Nephron progenitor cell (in vitro differentiated cells): ENCODE measurements around the gene CNTN5.

Source experiments
- DNase-seq: peaks from one replicate; pipeline ENCODE4 v3.0.0; 2021
- H3K27ac Mint-ChIP-seq: 2 replicates; pipeline ENCODE4 v1.8.0; 2021; ENCODE audit warnings: mild to moderate bottlenecking, moderate library complexity, mixed read lengths
- H3K27me3 Mint-ChIP-seq: 2 replicates; pipeline ENCODE4 v1.8.0; 2021; ENCODE audit warnings: mild to moderate bottlenecking, low read depth, mixed read lengths; ENCODE audit not compliant: poor library complexity
- H3K36me3 Mint-ChIP-seq: 2 replicates; pipeline ENCODE4 v1.8.0; 2021; ENCODE audit warnings: low read depth, mixed read lengths
- H3K4me1 Mint-ChIP-seq: 2 replicates; pipeline ENCODE4 v1.8.0; 2021; ENCODE audit warnings: mixed read lengths
- H3K4me3 Mint-ChIP-seq: 2 replicates; pipeline ENCODE4 v1.8.0; 2021; ENCODE audit warnings: mild to moderate bottlenecking, moderate library complexity, mixed read lengths
- H3K9me3 Mint-ChIP-seq: 2 replicates; pipeline ENCODE4 v1.8.0; 2021; ENCODE audit warnings: mild to moderate bottlenecking, moderate library complexity, mixed read lengths
- TF ChIP-seq, protein P1 (sequence below): fragments of 200-600 bp; sonication (generic); IDR thresholded peaks from 2 replicates; pipeline ENCODE4 v1.5.0; 2021; ENCODE audit warnings: antibody characterized with exemption

Gene CNTN5

DNA sequence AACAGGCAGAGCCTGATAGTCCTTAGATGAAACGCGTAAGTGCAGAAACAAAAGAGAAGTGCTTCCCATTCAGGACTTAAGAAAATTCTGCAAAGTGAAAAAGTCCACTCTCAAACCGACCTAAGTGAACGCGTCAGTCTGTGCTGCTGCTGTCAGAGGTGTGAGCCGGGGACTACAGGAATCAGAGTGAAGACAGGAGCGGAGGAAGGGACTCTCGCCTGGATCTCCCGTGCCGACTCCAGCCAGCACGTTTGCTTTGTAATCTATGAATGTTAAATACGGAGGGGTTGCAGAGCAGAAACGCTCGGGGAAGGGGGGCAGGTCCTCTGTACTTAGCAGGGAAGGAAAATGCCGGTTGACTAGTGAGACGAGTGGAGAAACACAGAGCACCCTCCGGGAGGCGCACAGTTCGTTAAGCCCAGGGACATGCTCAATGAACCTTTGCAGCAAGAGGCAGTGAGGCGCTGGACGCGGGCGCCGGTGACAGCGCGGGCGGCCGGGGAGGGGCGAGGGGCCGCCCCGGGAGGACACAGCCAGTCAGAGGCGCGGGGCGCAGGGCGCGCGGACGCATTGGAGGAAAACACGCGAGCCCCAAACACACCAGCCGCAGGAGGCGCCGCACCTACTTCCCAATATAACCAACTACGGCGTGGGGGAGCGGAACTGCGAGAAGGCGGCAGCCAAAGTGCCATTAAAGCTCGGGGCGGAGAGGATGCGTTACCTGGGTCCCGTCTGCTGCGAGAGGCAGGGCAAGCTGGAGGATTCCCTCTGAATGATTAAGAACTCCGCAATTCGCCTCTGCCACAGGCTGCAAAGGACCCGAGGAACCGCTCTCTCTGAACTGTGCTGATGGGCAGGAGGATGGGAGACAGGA is at the start of gene CNTN5:
Gene CNTN5, plus strand, starts transcription at position 598 of the 874 bp plus-strand sequence.
- Mint-ChIP-seq H3K4me1 (peaks cover 27% of the 10 kb centered on the region), H3K4me3 (peak within 1 kb of the TSS; percentile 92), H3K36me3 (no peaks in the 10 kb centered on the region), H3K27me3 (peaks cover 58% of the 10 kb centered on the region), H3K9me3 (no peaks in the 10 kb centered on the region), H3K27ac (peak within 1 kb of the TSS; percentile 51)
- peak; percentile 85 for DNase-seq
- TF ChIP-seq, protein P1, sequence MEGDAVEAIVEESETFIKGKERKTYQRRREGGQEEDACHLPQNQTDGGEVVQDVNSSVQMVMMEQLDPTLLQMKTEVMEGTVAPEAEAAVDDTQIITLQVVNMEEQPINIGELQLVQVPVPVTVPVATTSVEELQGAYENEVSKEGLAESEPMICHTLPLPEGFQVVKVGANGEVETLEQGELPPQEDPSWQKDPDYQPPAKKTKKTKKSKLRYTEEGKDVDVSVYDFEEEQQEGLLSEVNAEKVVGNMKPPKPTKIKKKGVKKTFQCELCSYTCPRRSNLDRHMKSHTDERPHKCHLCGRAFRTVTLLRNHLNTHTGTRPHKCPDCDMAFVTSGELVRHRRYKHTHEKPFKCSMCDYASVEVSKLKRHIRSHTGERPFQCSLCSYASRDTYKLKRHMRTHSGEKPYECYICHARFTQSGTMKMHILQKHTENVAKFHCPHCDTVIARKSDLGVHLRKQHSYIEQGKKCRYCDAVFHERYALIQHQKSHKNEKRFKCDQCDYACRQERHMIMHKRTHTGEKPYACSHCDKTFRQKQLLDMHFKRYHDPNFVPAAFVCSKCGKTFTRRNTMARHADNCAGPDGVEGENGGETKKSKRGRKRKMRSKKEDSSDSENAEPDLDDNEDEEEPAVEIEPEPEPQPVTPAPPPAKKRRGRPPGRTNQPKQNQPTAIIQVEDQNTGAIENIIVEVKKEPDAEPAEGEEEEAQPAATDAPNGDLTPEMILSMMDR, result no peak

DNA sequence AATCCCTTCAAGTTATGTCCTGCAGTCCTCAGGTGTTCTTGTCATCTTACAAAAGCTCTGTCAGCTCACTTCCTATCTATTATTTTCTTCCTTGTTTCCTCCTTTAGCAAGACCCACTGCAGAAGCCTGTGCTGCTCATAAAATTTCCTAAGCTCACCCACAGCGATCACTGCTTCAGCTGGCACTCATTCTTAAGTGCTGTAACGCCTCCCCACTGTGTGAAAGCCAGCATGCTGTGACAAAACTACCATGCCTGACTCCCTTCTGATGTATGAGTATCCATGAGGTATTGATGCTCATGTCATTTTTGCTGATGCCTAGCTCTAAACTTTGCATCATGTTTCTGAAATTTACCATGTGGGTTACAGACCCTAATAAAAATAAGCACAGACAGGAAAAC is 41.5 kb upstream of the CNTN5 start:
- TF ChIP-seq, protein P1, result no peak
- H3K4me1 Mint-ChIP-seq, result no peaks in the 10 kb centered on the region
- H3K27me3 Mint-ChIP-seq, result peaks cover 3% of the 10 kb centered on the region
- H3K9me3 Mint-ChIP-seq, result peaks cover 24% of the 10 kb centered on the region
- no peak overlapping the region for H3K4me3 Mint-ChIP-seq
- DNase-seq, result no peak
- no peaks in the 10 kb centered on the region for H3K36me3 Mint-ChIP-seq
- no peak overlapping the region for H3K27ac Mint-ChIP-seq

DNA sequence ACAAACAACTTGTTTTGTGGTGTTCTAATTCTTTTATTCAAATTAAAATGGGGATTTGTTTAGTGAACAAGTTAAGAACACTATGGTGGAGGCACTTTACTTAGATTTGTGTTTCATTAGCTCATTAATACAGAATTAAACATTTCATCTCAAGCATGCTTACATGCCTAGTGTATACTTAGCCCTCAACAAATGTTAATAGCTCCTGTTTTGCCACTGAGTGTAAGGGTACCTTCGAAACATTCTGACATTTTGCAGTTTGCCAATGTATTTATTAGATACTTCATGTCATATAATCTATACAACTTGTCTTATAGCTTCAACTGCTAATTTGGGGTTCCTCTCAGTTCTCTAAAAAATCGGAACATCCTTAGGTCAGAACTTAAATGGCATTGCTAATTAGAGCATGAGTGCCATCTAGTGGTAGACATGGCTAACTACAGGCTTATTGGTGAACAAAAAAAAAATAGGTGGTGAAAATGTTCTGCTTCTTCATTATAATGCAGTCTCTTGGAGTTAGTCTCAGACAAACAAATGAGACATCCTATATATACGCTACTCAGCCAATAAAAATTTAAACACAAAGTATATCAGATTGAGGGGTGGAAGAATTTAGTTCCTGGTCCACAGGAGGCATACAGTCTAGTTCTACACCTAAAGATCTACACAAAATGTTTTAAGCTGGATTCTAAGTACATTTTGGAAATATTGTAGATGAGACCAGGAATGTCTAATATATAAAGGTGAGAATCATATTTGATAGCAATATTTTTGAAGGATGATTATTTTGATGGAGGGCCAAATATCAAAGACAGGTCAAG is 4.9 kb upstream of the CNTN5 start:
- Mint-ChIP-seq H3K4me3 (no peak overlapping the region), H3K4me1 (peaks cover 17% of the 10 kb centered on the region), H3K9me3 (no peaks in the 10 kb centered on the region), H3K27me3 (peaks cover 35% of the 10 kb centered on the region), H3K36me3 (no peaks in the 10 kb centered on the region), H3K27ac (no peak overlapping the region)
- TF ChIP-seq, protein P1, result peak; percentile 91
- peak; percentile 20 for DNase-seq

DNA sequence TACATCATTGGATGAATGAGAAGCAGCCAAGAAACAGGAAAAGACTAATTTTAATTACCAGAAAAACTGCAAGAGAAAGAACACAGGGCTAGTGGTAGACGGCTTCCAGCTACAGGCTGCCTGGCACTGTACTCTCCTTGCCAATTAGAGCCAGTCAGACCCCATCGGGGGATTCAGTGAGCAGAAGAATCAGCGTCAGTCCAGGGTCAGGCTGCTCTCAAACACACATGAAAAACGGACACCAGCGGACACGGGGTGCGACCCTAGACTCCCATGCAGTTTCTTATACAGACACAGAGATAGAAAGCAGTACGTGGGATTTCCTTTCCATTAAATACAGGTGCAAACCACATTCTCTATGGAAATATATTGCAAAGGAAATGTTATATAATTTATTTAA is 1.1 kb upstream of the CNTN5 start:
- TF ChIP-seq, protein P1, result no peak
- H3K27ac Mint-ChIP-seq, result no peak overlapping the region
- no peaks in the 10 kb centered on the region for H3K9me3 Mint-ChIP-seq
- peak; percentile 15 for DNase-seq
- peaks cover 58% of the 10 kb centered on the region for H3K27me3 Mint-ChIP-seq
- H3K4me1 Mint-ChIP-seq, result peaks cover 27% of the 10 kb centered on the region
- no peaks in the 10 kb centered on the region for H3K36me3 Mint-ChIP-seq
- H3K4me3 Mint-ChIP-seq, result peak overlapping the region; percentile 92

DNA sequence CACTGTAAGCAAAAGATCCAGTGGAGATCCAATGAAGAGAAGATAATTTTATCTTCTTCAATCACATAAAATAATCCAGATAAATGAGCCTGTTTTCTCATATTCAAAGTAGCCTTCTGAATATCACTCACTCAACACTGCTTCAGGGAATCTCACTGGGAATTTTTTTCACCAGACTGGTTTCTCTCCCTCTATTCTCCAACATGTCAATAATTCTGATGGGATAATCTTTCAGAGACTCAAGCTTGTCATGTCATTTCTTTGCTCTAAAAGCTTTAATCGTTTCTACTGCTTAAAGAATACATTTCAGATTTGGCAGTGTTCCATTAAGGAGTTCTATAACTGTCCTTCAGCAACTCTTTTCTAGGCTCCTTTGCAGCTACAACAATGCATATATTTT is 16.3 kb downstream of the CNTN5 start:
- Mint-ChIP-seq H3K4me3 (no peak overlapping the region), H3K36me3 (no peaks in the 10 kb centered on the region), H3K4me1 (no peaks in the 10 kb centered on the region), H3K27me3 (no peaks in the 10 kb centered on the region), H3K9me3 (no peaks in the 10 kb centered on the region), H3K27ac (no peak overlapping the region)
- no peak for DNase-seq
- TF ChIP-seq, protein P1, result no peak
